ENCODE results near the gene LMAN1.

- no peak for TF ChIP-seq POLR2AphosphoS5 (IDR thresholded peaks at IDR 0.05; ENCODE audit: low read depth, low read length)
- TF ChIP-seq POLR2A (IDR thresholded peaks at IDR 0.05; ENCODE audit: low read depth, low read length): no peak
- TF ChIP-seq TAF1 (IDR thresholded peaks at IDR 0.05; ENCODE audit: low read depth, low read length): no peak
- TF ChIP-seq POU2F2 (IDR thresholded peaks at IDR 0.05; ENCODE audit: low read depth, low read length): no peak
Observed at GRCh38 chr18:59286341-59286740, 72.7 kb downstream of the LMAN1 start.

Data from GM12891 (cell line).